Neuronal stem cell (in vitro differentiated cells): ENCODE results near the gene NPAS3.

Experiments
- DNase-seq: peaks from one replicate; pipeline ENCODE4 v3.0.0-alpha.2; 2013; ENCODE audit warnings: low spot score
- H2AFZ ChIP-seq: one replicate; pipeline ENCODE4 v1.6.1; 2013; ENCODE audit warnings: mild to moderate bottlenecking, low read length, inconsistent platforms
- H2AK5ac ChIP-seq: 2 replicates; pipeline ENCODE4 v1.6.1; 2013; ENCODE audit warnings: low read depth, mild to moderate bottlenecking, inconsistent platforms, low read length, moderate library complexity, mixed read lengths
- H2BK120ac ChIP-seq: 2 replicates; pipeline ENCODE4 v1.6.1; 2013; ENCODE audit warnings: low read depth, mild to moderate bottlenecking, inconsistent platforms, low read length, moderate library complexity, mixed read lengths
- H2BK12ac ChIP-seq: one replicate; pipeline ENCODE4 v1.6.1; 2013; ENCODE audit warnings: low read length, inconsistent platforms
- H2BK15ac ChIP-seq: 2 replicates; pipeline ENCODE4 v1.6.1; 2013; ENCODE audit warnings: mild to moderate bottlenecking, low read length, inconsistent platforms, mixed read lengths
- H2BK5ac ChIP-seq: one replicate; pipeline ENCODE4 v1.6.1; 2013; ENCODE audit warnings: inconsistent platforms, mild to moderate bottlenecking, low read length, moderate library complexity
- H3K14ac ChIP-seq: one replicate; pipeline ENCODE4 v1.6.1; 2013; ENCODE audit warnings: low read length, inconsistent platforms
- H3K18ac ChIP-seq: 2 replicates; pipeline ENCODE4 v1.6.1; 2013; ENCODE audit warnings: low read length, inconsistent platforms
- H3K23ac ChIP-seq: 2 replicates; pipeline ENCODE4 v1.6.1; 2013; ENCODE audit warnings: low read depth, mild to moderate bottlenecking, mixed read lengths, low read length, inconsistent platforms; ENCODE audit not compliant: poor library complexity
- H3K27ac ChIP-seq: replicated peaks from 3 replicates; pipeline ENCODE4 v1.5.1; 2013; ENCODE audit warnings: low read length, inconsistent platforms
- H3K27me3 ChIP-seq, 3 experiments: 2 replicates each; pipeline ENCODE4 v1.6.1; 2013; ENCODE audit warnings: low read length in 3 of 3, mild to moderate bottlenecking in 2 of 3, inconsistent platforms in 1 of 3, low read depth in 1 of 3, mixed read lengths in 1 of 3, moderate library complexity in 1 of 3; ENCODE audit not compliant: control insufficient read depth in 3 of 3, insufficient read depth in 3 of 3
- H3K36me3 ChIP-seq, 2 donors: replicated peaks in 1 of 2; 2 replicates each; pipeline ENCODE4 v1.6.1; 2013; ENCODE audit warnings: low read length in 2 of 2; ENCODE audit not compliant: control insufficient read depth in 2 of 2, insufficient read depth in 2 of 2
- H3K4ac ChIP-seq: 2 replicates; pipeline ENCODE4 v1.6.1; 2013; ENCODE audit warnings: inconsistent platforms, mild to moderate bottlenecking, low read length, moderate library complexity
- H3K4me1 ChIP-seq, 2 donors: 1 replicate in 1 of 2; 2 replicates in 1 of 2; pipeline ENCODE4 v1.6.1; 2013; ENCODE audit warnings: low read length in 2 of 2, low read depth in 1 of 2; ENCODE audit not compliant: control insufficient read depth in 2 of 2, insufficient read depth in 1 of 2
- H3K4me2 ChIP-seq: one replicate; pipeline ENCODE4 v1.6.1; 2013; ENCODE audit warnings: mild to moderate bottlenecking, low read length, inconsistent platforms; ENCODE audit not compliant: insufficient read depth, poor library complexity, severe bottlenecking
- H3K4me3 ChIP-seq, 2 donors: 2 replicates each; pipeline ENCODE4 v1.5.1; 2013; ENCODE audit warnings: low read length in 2 of 2, mild to moderate bottlenecking in 2 of 2, inconsistent platforms in 1 of 2, moderate library complexity in 1 of 2
- H3K79me1 ChIP-seq: one replicate; pipeline ENCODE4 v1.6.1; 2013; ENCODE audit warnings: low read depth, mild to moderate bottlenecking, inconsistent platforms, low read length, moderate library complexity
- H3K9ac ChIP-seq: one replicate; pipeline ENCODE4 v1.6.1; 2013; ENCODE audit warnings: mild to moderate bottlenecking, low read depth, low read length, inconsistent platforms; ENCODE audit not compliant: poor library complexity
- H3K9me3 ChIP-seq, 2 donors: replicated peaks in 1 of 2; 2 replicates each; pipeline versions ENCODE3 to v1.6.1; 2013; ENCODE audit warnings: low read length in 2 of 2, mild to moderate bottlenecking in 2 of 2, inconsistent platforms in 1 of 2, low read depth in 1 of 2, mixed read lengths in 1 of 2, moderate library complexity in 1 of 2; ENCODE audit not compliant: control insufficient read depth in 2 of 2, insufficient read depth in 1 of 2
- H4K8ac ChIP-seq: one replicate; pipeline ENCODE4 v1.6.1; 2013; ENCODE audit warnings: low read depth, mild to moderate bottlenecking, inconsistent platforms, low read length, moderate library complexity
- H4K91ac ChIP-seq: one replicate; pipeline ENCODE4 v1.6.1; 2013; ENCODE audit warnings: low read length, low read depth, mild to moderate bottlenecking, inconsistent platforms; ENCODE audit not compliant: poor library complexity
- WGBS, 2 donors: extraction: QIAGEN DNeasy Blood & Tissue Kit; methylation state at CpG; one replicate each; pipeline ENCODE4 v1.1.7; 2013; ENCODE audit warnings: missing lambda C conversion rate in 2 of 2, mixed read lengths in 1 of 2; ENCODE audit not compliant: insufficient read length in 2 of 2, insufficient replicate concordance in 1 of 2; ENCODE audit errors: extremely low coverage in 2 of 2; 5-methylcytosine and 5-hydroxymethylcytosine counted together

NPAS3 gene

DNA sequence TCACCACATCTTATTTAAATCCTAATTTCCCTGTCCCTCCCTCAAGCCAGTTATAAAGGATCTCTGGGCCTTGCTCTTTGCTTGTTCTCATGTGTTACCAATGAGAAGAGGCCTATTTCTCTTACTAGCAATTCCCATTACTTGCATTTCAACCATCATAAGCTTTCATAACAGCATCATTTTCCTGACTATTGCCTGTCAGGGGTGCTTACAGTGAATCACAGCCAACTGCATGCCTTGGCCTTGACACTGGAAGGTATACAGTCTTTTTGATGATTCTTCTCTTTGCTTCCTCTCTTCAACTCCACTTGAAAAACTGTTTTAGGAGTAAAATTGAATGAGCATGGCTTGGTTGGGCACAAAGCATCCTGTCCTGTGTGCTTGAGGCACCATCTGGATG is 127.0 kb downstream of the NPAS3 start:
- H3K27me3 ChIP-seq, result no peaks in the 10 kb centered on the region
- H3K4me3 ChIP-seq, result no peak overlapping the region
- H3K4me1 ChIP-seq, result peaks cover 13 to 22% of the 10 kb centered on the region in 2 donors

DNA sequence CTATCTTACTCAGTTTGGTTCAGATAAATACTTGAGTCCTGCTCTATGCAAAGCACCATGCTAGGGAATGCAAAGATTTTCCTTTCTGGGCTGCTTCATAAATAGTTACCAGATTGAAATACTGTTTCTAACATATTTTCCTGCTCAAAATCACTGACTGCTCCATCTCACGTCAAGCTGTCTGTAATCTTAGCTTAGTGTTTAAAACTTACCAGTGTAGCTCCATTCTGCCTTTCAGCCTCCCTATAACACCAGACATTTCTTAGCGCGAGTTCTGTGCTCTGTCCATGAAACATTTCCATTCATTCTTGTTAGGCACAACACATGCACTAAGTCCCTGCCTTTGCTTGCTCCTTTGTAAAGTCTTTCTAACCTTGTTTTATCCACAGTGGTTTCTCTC is 129.4 kb downstream of the NPAS3 start:
- Histone ChIP-seq H3K18ac (no peak overlapping the region), H2AK5ac (no peak overlapping the region), H4K8ac (no peak overlapping the region), H3K9ac (no peak overlapping the region), H2AFZ (no peak overlapping the region), H3K79me1 (no peaks in the 10 kb centered on the region), H3K14ac (no peak overlapping the region), H3K4ac (no peak overlapping the region), H4K91ac (no peak overlapping the region), H3K4me3 (no peak overlapping the region), H3K4me1 (peaks cover 0 to 14% of the 10 kb centered on the region in 2 donors), H3K23ac (no peak overlapping the region), H2BK15ac (no peak overlapping the region), H2BK5ac (no peak overlapping the region), H2BK120ac (no peak overlapping the region), H2BK12ac (no peak overlapping the region), H3K27me3 (no peaks in the 10 kb centered on the region), H3K9me3 (no peaks in the 10 kb centered on the region), H3K4me2 (no peak overlapping the region), H3K36me3 (peaks cover 0 to 28% of the 10 kb centered on the region in 2 donors), H3K27ac (no peak overlapping the region)
- WGBS, 2 donors, result no CpG with 5 or more reads among the region's 3 CpGs
- DNase-seq, result no peak

More for the DNA sequence above, 127.0 kb downstream of the NPAS3 start:
- H2BK5ac ChIP-seq, result no peak overlapping the region
- no peak overlapping the region for H4K91ac ChIP-seq
- no peak overlapping the region for H2AK5ac ChIP-seq
- H4K8ac ChIP-seq, result no peak overlapping the region
- no peak overlapping the region for H2BK12ac ChIP-seq
- H3K14ac ChIP-seq, result no peak overlapping the region
- no peak overlapping the region for H3K9ac ChIP-seq
- H3K4me2 ChIP-seq, result no peak overlapping the region
- no peak for DNase-seq
- H3K4ac ChIP-seq, result no peak overlapping the region
- peaks cover 0 to 22% of the 10 kb centered on the region in 2 donors for H3K36me3 ChIP-seq
- no peak overlapping the region for H2BK120ac ChIP-seq
- H2AFZ ChIP-seq, result no peak overlapping the region
- H3K18ac ChIP-seq, result no peak overlapping the region
- no peak overlapping the region for H3K27ac ChIP-seq
- H3K9me3 ChIP-seq, result no peaks in the 10 kb centered on the region
- no peaks in the 10 kb centered on the region for H3K79me1 ChIP-seq
- H3K23ac ChIP-seq, result no peak overlapping the region
- no peak overlapping the region for H2BK15ac ChIP-seq

DNA sequence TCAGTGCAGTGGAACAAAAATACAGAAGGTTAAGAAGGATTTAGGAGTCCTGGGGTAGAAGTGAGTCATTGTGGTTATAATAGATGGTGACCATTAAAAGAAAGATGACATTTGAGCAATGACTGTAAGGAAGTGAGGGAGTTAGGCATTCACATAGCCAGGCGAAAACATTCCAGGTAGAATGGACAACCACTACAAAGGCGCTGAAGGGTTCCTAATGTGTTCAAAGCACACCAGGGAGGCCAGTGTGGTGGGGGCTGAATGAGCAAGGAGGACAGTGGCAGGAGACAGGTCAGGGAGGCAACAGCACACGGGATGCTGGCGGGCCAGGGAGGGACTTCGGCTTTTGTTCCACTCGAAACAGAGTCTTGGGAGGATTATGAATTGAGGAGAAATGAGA is 129.9 kb downstream of the NPAS3 start:
- H4K91ac ChIP-seq, result no peak overlapping the region
- H3K4me3 ChIP-seq, result no peak overlapping the region
- H2BK15ac ChIP-seq, result no peak overlapping the region
- WGBS, 2 donors, result no CpG with 5 or more reads among the region's 6 CpGs
- no peak overlapping the region for H3K14ac ChIP-seq
- no peak overlapping the region for H2BK5ac ChIP-seq
- H3K9ac ChIP-seq, result no peak overlapping the region
- H2BK120ac ChIP-seq, result no peak overlapping the region
- H3K27ac ChIP-seq, result no peak overlapping the region
- H3K4ac ChIP-seq, result no peak overlapping the region
- no peak overlapping the region for H3K4me2 ChIP-seq
- H3K27me3 ChIP-seq, result no peaks in the 10 kb centered on the region
- no peaks in the 10 kb centered on the region for H3K79me1 ChIP-seq
- H3K18ac ChIP-seq, result peak overlapping the region; percentile 63
- H2BK12ac ChIP-seq, result no peak overlapping the region
- no peak overlapping the region for H3K23ac ChIP-seq
- H3K9me3 ChIP-seq, result no peaks in the 10 kb centered on the region
- H4K8ac ChIP-seq, result no peak overlapping the region
- no peak overlapping the region for H2AK5ac ChIP-seq
- peaks cover 0 to 28% of the 10 kb centered on the region in 2 donors for H3K36me3 ChIP-seq
- DNase-seq, result no peak
- no peak overlapping the region for H2AFZ ChIP-seq
- peaks cover 0 to 14% of the 10 kb centered on the region in 2 donors for H3K4me1 ChIP-seq

DNA sequence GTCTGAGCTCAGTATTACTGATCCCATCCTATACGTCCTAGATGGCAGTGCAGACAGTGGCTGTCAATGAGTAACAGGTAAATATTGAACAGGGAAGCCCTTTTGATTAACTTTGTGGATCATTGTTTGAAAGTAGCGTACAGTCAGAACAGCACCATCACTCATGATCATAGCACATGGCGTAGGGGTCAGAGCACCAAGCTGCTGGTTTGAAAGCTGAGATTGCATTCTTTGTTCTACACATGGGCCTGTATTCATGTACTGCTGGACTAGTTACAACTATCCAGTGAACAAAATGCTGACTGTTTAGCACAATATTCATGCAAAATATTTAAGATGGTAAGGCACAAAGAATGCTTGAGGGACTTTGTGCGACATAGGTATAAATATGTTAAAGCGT is 131.8 kb downstream of the NPAS3 start:
- no peak overlapping the region for H3K4me2 ChIP-seq
- H2BK12ac ChIP-seq, result no peak overlapping the region
- H3K9ac ChIP-seq, result no peak overlapping the region
- H2BK15ac ChIP-seq, result no peak overlapping the region
- H3K9me3 ChIP-seq, result no peaks in the 10 kb centered on the region
- no peak overlapping the region for H2BK5ac ChIP-seq
- no CpG with 5 or more reads among the region's 5 CpGs for WGBS, 2 donors
- H3K4me1 ChIP-seq, result peaks cover 0 to 14% of the 10 kb centered on the region in 2 donors
- no peak overlapping the region for H3K27ac ChIP-seq
- no peak overlapping the region for H2AFZ ChIP-seq
- H3K79me1 ChIP-seq, result no peaks in the 10 kb centered on the region
- H3K4ac ChIP-seq, result no peak overlapping the region
- H3K18ac ChIP-seq, result no peak overlapping the region
- no peak overlapping the region for H2BK120ac ChIP-seq
- no peaks in the 10 kb centered on the region for H3K27me3 ChIP-seq
- no peak overlapping the region for H4K8ac ChIP-seq
- no peak overlapping the region for H4K91ac ChIP-seq
- H3K14ac ChIP-seq, result no peak overlapping the region
- H3K4me3 ChIP-seq, result no peak overlapping the region
- DNase-seq, result no peak
- H2AK5ac ChIP-seq, result no peak overlapping the region
- no peak overlapping the region for H3K23ac ChIP-seq
- peaks cover 0 to 19% of the 10 kb centered on the region in 2 donors for H3K36me3 ChIP-seq
